Smooth muscle cell (in vitro differentiated cells): Measurements from ENCODE around the gene PRR20G. TPM values are rescaled to one million over a fixed set of nuclear protein-coding genes. Genes with fewer than 3 reads are reported as not detected.

ENCODE experiments used
- DNase-seq: peaks from one replicate; lab custom pipeline; 2025; ENCODE audit not compliant: unreplicated experiment; lab: John Stamatoyannopoulos, UW
- H2AFZ ChIP-seq: fragments of 200-600 bp; sonication (generic); 2 replicates; pipeline ENCODE4 v1.6.0; 2016; ENCODE audit warnings: antibody characterized with exemption, low read depth, mild to moderate bottlenecking
- H3F3A ChIP-seq: fragments of 200-600 bp; sonication (generic); 2 replicates; pipeline ENCODE4 v1.6.0; 2017; ENCODE audit warnings: antibody characterized with exemption, low read depth
- H3K27ac ChIP-seq: fragments of 200-600 bp; sonication (generic); 2 replicates; pipeline ENCODE4 v1.5.1; 2016; ENCODE audit warnings: low read depth, mild to moderate bottlenecking
- H3K27me3 ChIP-seq: fragments of 200-600 bp; sonication (generic); 2 replicates; pipeline ENCODE4 v1.6.1; 2016; ENCODE audit warnings: low read depth, mild to moderate bottlenecking
- H3K36me3 ChIP-seq: fragments of 200-600 bp; sonication (generic); 2 replicates; pipeline ENCODE4 v1.5.1; 2016; ENCODE audit warnings: low read depth
- H3K4me1 ChIP-seq: fragments of 200-600 bp; sonication (generic); 2 replicates; pipeline ENCODE4 v1.5.1; 2016; ENCODE audit warnings: low read depth
- H3K4me2 ChIP-seq: fragments of 200-600 bp; sonication (generic); 2 replicates; pipeline ENCODE4 v1.6.0; 2016; ENCODE audit warnings: mild to moderate bottlenecking
- H3K4me3 ChIP-seq: fragments of 200-600 bp; sonication (generic); 2 replicates; pipeline ENCODE4 v1.5.1; 2016; ENCODE audit warnings: mild to moderate bottlenecking
- H3K79me2 ChIP-seq: fragments of 200-600 bp; sonication (generic); 2 replicates; pipeline ENCODE4 v1.6.0; 2016; ENCODE audit warnings: low read depth, mild to moderate bottlenecking
- H3K9ac ChIP-seq: fragments of 200-600 bp; sonication (generic); 2 replicates; pipeline ENCODE4 v1.6.0; 2016; ENCODE audit warnings: low read depth
- H3K9me3 ChIP-seq: fragments of 200-600 bp; sonication (generic); replicated peaks from 2 replicates; pipeline ENCODE4 v1.5.1; 2016; ENCODE audit warnings: low read depth
- H4K20me1 ChIP-seq: fragments of 200-600 bp; sonication (generic); 2 replicates; pipeline ENCODE4 v1.6.0; 2016; ENCODE audit warnings: low read depth
- WGBS: methylation state at CpG from one replicate; pipeline ENCODE4 v1.1.7; 2016; ENCODE audit warnings: low lambda C conversion rate; 5-methylcytosine and 5-hydroxymethylcytosine counted together
- polyA plus RNA-seq: library from polyadenylated mRNA; unstranded; fragments of >200 nt; fragmentation: Nextera tagmentation; extraction: Ambion mirVana; gene quantifications from 2 replicates; pipeline ENCODE4 v1.2.1, GENCODE V29; 2016
- total RNA-seq: library from RNA; depleted of rRNA; stranded (reverse); fragments of >200 nt; gene quantifications from 2 replicates; pipeline ENCODE4 v1.2.3, GENCODE V29; 2014
- TF ChIP-seq, protein P1 (sequence below): fragments of 200-600 bp; sonication (generic); IDR thresholded peaks from 2 replicates; pipeline ENCODE4 v1.5.1; 2017; ENCODE audit warnings: borderline replicate concordance, mild to moderate bottlenecking, antibody characterized with exemption; ENCODE audit not compliant: insufficient read depth, poor library complexity, severe bottlenecking

Gene PRR20G
- total and polyA plus RNA-seq, 2 experiments from 2014 or later = not detected

GRCh38 chr3:127289706-127290575, 2.1 kb upstream of the PRR20G start:
- no peak for DNase-seq
- H3F3A ChIP-seq = no peaks in the 10 kb centered on the region
- no peak overlapping the region for H2AFZ ChIP-seq
- no peaks in the 10 kb centered on the region for H3K4me1 ChIP-seq
- H3K36me3 ChIP-seq = no peaks in the 10 kb centered on the region
- 88% methylated on average over 4 of the region's 4 CpGs for WGBS
- no peak overlapping the region for H3K4me3 ChIP-seq
- H3K27me3 ChIP-seq = no peaks in the 10 kb centered on the region
- no peak overlapping the region for H3K9ac ChIP-seq
- TF ChIP-seq, protein P1, sequence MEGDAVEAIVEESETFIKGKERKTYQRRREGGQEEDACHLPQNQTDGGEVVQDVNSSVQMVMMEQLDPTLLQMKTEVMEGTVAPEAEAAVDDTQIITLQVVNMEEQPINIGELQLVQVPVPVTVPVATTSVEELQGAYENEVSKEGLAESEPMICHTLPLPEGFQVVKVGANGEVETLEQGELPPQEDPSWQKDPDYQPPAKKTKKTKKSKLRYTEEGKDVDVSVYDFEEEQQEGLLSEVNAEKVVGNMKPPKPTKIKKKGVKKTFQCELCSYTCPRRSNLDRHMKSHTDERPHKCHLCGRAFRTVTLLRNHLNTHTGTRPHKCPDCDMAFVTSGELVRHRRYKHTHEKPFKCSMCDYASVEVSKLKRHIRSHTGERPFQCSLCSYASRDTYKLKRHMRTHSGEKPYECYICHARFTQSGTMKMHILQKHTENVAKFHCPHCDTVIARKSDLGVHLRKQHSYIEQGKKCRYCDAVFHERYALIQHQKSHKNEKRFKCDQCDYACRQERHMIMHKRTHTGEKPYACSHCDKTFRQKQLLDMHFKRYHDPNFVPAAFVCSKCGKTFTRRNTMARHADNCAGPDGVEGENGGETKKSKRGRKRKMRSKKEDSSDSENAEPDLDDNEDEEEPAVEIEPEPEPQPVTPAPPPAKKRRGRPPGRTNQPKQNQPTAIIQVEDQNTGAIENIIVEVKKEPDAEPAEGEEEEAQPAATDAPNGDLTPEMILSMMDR = no peak
- H3K79me2 ChIP-seq = no peaks in the 10 kb centered on the region
- no peak overlapping the region for H3K27ac ChIP-seq
- H4K20me1 ChIP-seq = no peaks in the 10 kb centered on the region
- no peaks in the 10 kb centered on the region for H3K9me3 ChIP-seq
- no peak overlapping the region for H3K4me2 ChIP-seq

DNA sequence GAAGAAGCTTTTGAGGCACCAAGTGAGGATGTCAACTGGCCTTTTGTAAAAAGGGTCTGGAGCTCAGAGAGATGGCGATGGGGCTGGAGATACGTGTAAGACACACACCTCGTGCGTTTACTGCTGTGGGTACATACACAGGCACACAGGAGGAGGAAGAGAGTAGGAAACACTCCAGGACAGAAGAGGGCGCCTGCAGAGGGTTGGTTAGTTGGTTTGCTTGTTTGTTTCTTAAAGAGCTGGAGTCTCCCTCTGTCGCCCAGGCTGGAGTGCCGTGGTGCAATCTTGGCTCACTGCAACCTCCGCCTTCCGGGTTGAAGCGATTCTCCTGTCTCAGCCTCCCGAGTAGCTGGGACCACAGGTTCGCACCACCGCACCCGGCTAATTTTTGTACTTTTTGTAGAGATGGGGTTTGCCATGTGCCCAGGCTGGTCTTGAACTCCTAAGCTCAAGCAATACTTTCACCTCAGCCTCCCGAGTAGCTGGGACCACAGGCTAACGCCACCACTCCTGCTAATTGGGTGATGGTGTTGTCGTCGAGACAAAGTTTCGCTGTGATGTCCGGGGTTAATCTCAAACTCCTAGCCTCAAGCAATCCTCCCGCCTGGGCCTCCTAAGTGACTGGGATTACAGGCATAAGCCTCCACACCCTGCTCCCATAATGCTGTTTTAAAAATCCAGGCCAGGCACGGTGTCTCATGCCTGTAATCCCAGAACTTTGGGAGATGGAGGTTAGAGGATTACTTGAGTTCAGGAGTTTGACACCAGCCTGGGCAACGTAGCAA, 1.3 kb upstream of the PRR20G start:
- Histone ChIP-seq H3K4me2 (no peak overlapping the region), H3K36me3 (no peaks in the 10 kb centered on the region), H3K9me3 (no peaks in the 10 kb centered on the region), H3F3A (no peaks in the 10 kb centered on the region), H3K27ac (no peak overlapping the region), H3K27me3 (no peaks in the 10 kb centered on the region), H3K79me2 (no peaks in the 10 kb centered on the region), H4K20me1 (no peaks in the 10 kb centered on the region), H3K9ac (no peak overlapping the region), H3K4me3 (no peak overlapping the region), H3K4me1 (no peaks in the 10 kb centered on the region), H2AFZ (no peak overlapping the region)
- no peak for DNase-seq
- 93% methylated on average over 23 of the region's 23 CpGs for WGBS
- TF ChIP-seq, protein P1 = no peak

- Histone ChIP-seq H2AFZ (no peak overlapping the region), H3K4me1 (no peaks in the 10 kb centered on the region), H3K9me3 (no peaks in the 10 kb centered on the region), H3K9ac (no peak overlapping the region), H3F3A (no peaks in the 10 kb centered on the region), H3K27ac (no peak overlapping the region), H3K4me3 (no peak overlapping the region), H3K4me2 (no peak overlapping the region), H3K36me3 (no peaks in the 10 kb centered on the region), H4K20me1 (no peaks in the 10 kb centered on the region), H3K27me3 (no peaks in the 10 kb centered on the region), H3K79me2 (no peaks in the 10 kb centered on the region)
- TF ChIP-seq, protein P1 = no peak
- DNase-seq = no peak
- WGBS = 97% methylated on average over 15 of the region's 17 CpGs
Observed at GRCh38 chr3:127288343-127288742, 497 bp upstream of the PRR20G start.
